ENCODE results near the gene HIF3A. TPM values are rescaled to one million over a fixed set of nuclear protein-coding genes. Genes with fewer than 3 reads are reported as not detected.

HIF3A gene
- total RNA-seq, 1 donor from 2014 or later, result 64.1 TPM

GRCh38 chr19:46351241-46352041 lies 54.6 kb downstream of the HIF3A start:
- no peaks in the 10 kb centered on the region for H3K9me3 ChIP-seq
- intact Hi-C loops (cut with DNase I), result no loop called here
- DNase-seq, result peak; percentile 85
- H3K36me3 ChIP-seq, result peaks cover 33% of the 10 kb centered on the region
- no peak for TF ChIP-seq CTCF (IDR thresholded peaks at IDR 0.05)
- peak overlapping the region; percentile 17 for H3K4me3 ChIP-seq
- peak overlapping the region; percentile 79 for H3K27ac ChIP-seq
- no peaks in the 10 kb centered on the region for H3K27me3 ChIP-seq (ENCODE audit: low read depth)
- peaks cover 50% of the 10 kb centered on the region for H3K4me1 ChIP-seq
- ATAC-seq, result peak; percentile 37 to 51

GRCh38 chr19:46353730-46354528 lies 57.1 kb downstream of the HIF3A start:
- Histone ChIP-seq H3K4me3 (no peak overlapping the region), H3K27ac (no peak overlapping the region), H3K36me3 (peaks cover 49% of the 10 kb centered on the region), H3K9me3 (no peaks in the 10 kb centered on the region), H3K4me1 (peaks cover 35% of the 10 kb centered on the region), H3K27me3 (ENCODE audit: low read depth) (no peaks in the 10 kb centered on the region)
- DNase-seq, result no peak
- no peak for TF ChIP-seq CTCF (IDR thresholded peaks at IDR 0.05)
- intact Hi-C loops (cut with DNase I), result no loop called here
- no peak for ATAC-seq

GRCh38 chr19:46355234-46356148 lies 58.6 kb downstream of the HIF3A start:
- intact Hi-C loops (cut with DNase I), result no loop called here

DNA sequence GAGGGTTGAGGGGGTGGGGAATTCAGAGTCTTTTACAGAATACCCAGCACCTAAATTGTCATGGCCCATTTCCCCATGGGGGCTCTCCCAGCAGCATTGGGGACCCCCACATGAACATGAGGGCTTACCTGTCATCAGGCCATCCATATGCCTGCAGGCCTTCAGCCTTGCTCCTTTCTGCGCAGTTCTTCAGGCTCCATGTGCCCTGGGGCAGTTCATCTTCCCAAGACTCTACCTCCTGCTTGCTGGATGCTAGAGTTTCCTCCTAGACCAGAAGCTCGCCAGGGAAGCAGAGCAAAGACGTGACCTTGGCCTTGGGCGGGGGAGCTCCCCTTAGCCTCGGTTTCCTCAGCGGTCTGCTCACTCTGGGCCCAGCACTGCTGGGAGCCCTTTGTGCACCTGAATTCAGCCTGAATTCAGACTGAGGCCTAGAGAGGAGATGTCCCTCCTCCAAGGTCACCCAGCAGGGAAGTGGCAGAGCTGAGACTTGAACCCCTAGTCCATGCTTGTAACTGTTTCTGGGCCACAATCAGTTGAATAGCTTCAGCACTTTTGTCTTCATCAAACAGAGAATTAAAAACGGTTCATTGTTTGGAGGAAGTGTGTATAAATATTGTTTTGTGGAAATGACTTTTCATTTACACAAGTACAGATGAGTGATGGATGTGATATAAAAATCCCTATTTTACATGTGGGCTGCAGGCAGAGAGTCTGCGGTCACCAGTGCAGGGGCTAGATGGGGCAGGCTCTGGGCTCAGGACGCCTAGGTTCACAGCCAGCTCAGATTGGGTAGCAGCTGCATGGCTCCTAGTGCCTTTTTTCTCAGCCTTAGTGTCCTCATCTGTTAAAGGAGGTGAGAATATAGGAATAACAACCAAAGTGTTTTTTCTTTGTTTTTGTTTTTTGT lies 59.6 kb downstream of the HIF3A start:
- ATAC-seq, result no peak
- Histone ChIP-seq H3K4me3 (no peak overlapping the region), H3K4me1 (peaks cover 11% of the 10 kb centered on the region), H3K9me3 (no peaks in the 10 kb centered on the region), H3K27me3 (ENCODE audit: low read depth) (no peaks in the 10 kb centered on the region), H3K36me3 (peaks cover 54% of the 10 kb centered on the region), H3K27ac (no peak overlapping the region)
- DNase-seq, result no peak
- TF ChIP-seq CTCF (IDR thresholded peaks at IDR 0.05), result no peak
- intact Hi-C loops (cut with DNase I), result no loop called here

More at GRCh38 chr19:46355234-46356148, 58.6 kb downstream of the HIF3A start:
- DNase-seq (no peak), ATAC-seq (no peak)
- Histone ChIP-seq H3K27ac (no peak overlapping the region), H3K27me3 (ENCODE audit: low read depth) (no peaks in the 10 kb centered on the region), H3K36me3 (peaks cover 54% of the 10 kb centered on the region), H3K4me3 (no peak overlapping the region), H3K9me3 (no peaks in the 10 kb centered on the region), H3K4me1 (peaks cover 20% of the 10 kb centered on the region)
- TF ChIP-seq CTCF (IDR thresholded peaks at IDR 0.05), result no peak

All from lower lobe of right lung (tissue), 2 donors.